Gastrocnemius medialis (tissue), 4 donors: ENCODE results near the gene TXNRD1. TPM values are rescaled to one million over a fixed set of nuclear protein-coding genes. Genes with fewer than 3 reads are reported as not detected.

Source experiments
- ATAC-seq, 2 donors: fragments of 150-250 bp; one replicate each; pipeline ENCODE4 v1.9.1; 2016
- DNase-seq, 2 donors: peaks; one replicate each; pipeline ENCODE4 v3.0.0-alpha.2; 2019
- H3K27ac ChIP-seq, 4 donors: fragments of 200-600 bp; sonication (generic); 1 replicate in 1 of 4; 2 replicates in 3 of 4; pipeline ENCODE4 v1.5.1; 2016 to 2018; ENCODE audit warnings: mild to moderate bottlenecking in 2 of 4, moderate library complexity in 1 of 4
- H3K27me3 ChIP-seq, 3 donors: fragments of 200-600 bp; sonication (generic) in 2 of 3; 1 replicate in 1 of 3; 2 replicates in 2 of 3; pipeline versions ENCODE4 v1.5.1 to v1.6.0; 2016 to 2019; ENCODE audit warnings: mild to moderate bottlenecking in 1 of 3, moderate library complexity in 1 of 3
- H3K36me3 ChIP-seq, 2 donors: fragments of 200-600 bp; sonication (generic) in 1 of 2; one replicate each; pipeline ENCODE4 v1.5.1; 2017 to 2018
- H3K4me1 ChIP-seq, 2 donors: fragments of 200-600 bp; sonication (generic) in 1 of 2; one replicate each; pipeline ENCODE4 v1.5.1; 2016 to 2017; ENCODE audit warnings: mild to moderate bottlenecking in 2 of 2
- H3K4me3 ChIP-seq, 4 donors: fragments of 200-600 bp; sonication (generic) in 3 of 4; 1 replicate in 1 of 4; 2 replicates in 3 of 4; pipeline ENCODE4 v1.5.1; 2016 to 2019; ENCODE audit warnings: mild to moderate bottlenecking in 2 of 4
- H3K9me3 ChIP-seq, 3 donors: fragments of 200-600 bp; sonication (generic) in 2 of 3; 1 replicate in 1 of 3; 2 replicates in 2 of 3; pipeline ENCODE4 v1.5.1; 2016 to 2019
- CTCF ChIP-seq, 5 experiments: fragments of 450-650 bp in 3 of 5; fragments of 200-600 bp in 2 of 5; sonication (generic) in 2 of 5; IDR thresholded peaks in 4 of 5; conservative IDR thresholded peaks in 1 of 5; 1 replicate in 4 of 5; 2 replicates in 1 of 5; pipeline ENCODE4 v1.5.1; 2016 to 2019; ENCODE audit warnings: antibody characterized with exemption in 5 of 5, mild to moderate bottlenecking in 3 of 5, moderate library complexity in 3 of 5
- POLR2A ChIP-seq, 2 donors: fragments of 450-650 bp; IDR thresholded peaks; one replicate each; pipeline ENCODE4 v1.6.1; 2017; ENCODE audit warnings: antibody characterized with exemption in 2 of 2, mild to moderate bottlenecking in 2 of 2, moderate library complexity in 2 of 2
- in situ Hi-C, 4 donors: fragments of 200-750 bp; cut with MboI; loops; one replicate each; pipeline versions ENCODE4 v1.15.0 to v1.8.0; 2017; ENCODE audit warnings: low sequenced_read_pairs in 4 of 4
- intact Hi-C: fragments of 100-400 bp; cut with DNase I; formaldehyde crosslinking; loops from one replicate; pipeline ENCODE4 v1.15.1; 2023; ENCODE audit warnings: low total_unique reads
- total RNA-seq, 4 donors: library from RNA; depleted of rRNA; stranded (reverse); fragments of >200 nt; gene quantifications; one replicate each; pipeline versions ENCODE4 v1.1.0 to v1.2.3, GENCODE V29; 2016

The TXNRD1 gene
- total RNA-seq, 4 donors from 2014 or later: 96.6 to 139 (median 118) TPM

- Histone ChIP-seq H3K9me3 (no peaks in the 10 kb centered on the region), H3K4me1 (no peaks in the 10 kb centered on the region), H3K27me3 (no peaks in the 10 kb centered on the region), H3K36me3 (no peaks in the 10 kb centered on the region), H3K4me3 (no peak overlapping the region), H3K27ac (no peak overlapping the region)
- TF ChIP-seq POLR2A (IDR thresholded peaks at IDR 0.05): no peak
- TF ChIP-seq CTCF (IDR thresholded peaks at IDR 0.05 in 4 of 5, conservative IDR thresholded peaks at IDR 0.05 in 1 of 5): no peak
- no peak for DNase-seq
- intact Hi-C loops (no loop called here), in situ Hi-C loops (no loop called here)
- ATAC-seq: no peak
Observed at GRCh38 chr12:104249898-104250297, 34.3 kb downstream of the TXNRD1 start.

- no peaks in the 10 kb centered on the region for H3K9me3 ChIP-seq
- no peak overlapping the region for H3K27ac ChIP-seq
- in situ Hi-C loops (no loop called here), intact Hi-C loops (no loop called here)
- no peaks in the 10 kb centered on the region for H3K4me1 ChIP-seq
- ATAC-seq (no peak), DNase-seq (no peak)
- no peak overlapping the region for H3K4me3 ChIP-seq
- H3K27me3 ChIP-seq: no peaks in the 10 kb centered on the region
- H3K36me3 ChIP-seq: no peaks in the 10 kb centered on the region
- TF ChIP-seq CTCF (IDR thresholded peaks at IDR 0.05 in 4 of 5, conservative IDR thresholded peaks at IDR 0.05 in 1 of 5) (no peak), POLR2A (IDR thresholded peaks at IDR 0.05) (no peak)
Observed at GRCh38 chr12:104250366-104251125, 35.0 kb downstream of the TXNRD1 start.

GRCh38 chr12:104257913-104258472 lies 42.4 kb downstream of the TXNRD1 start:
- ATAC-seq: no peak
- Histone ChIP-seq H3K4me1 (no peaks in the 10 kb centered on the region), H3K27me3 (no peaks in the 10 kb centered on the region), H3K4me3 (no peak overlapping the region), H3K36me3 (no peaks in the 10 kb centered on the region), H3K27ac (no peak overlapping the region), H3K9me3 (no peaks in the 10 kb centered on the region)
- intact Hi-C loops: loop anchor here (5.0 kb wide), 1 partner anchor 41 kb away; the partner anchor contains the start of gene TXNRD1
- TF ChIP-seq CTCF (IDR thresholded peaks at IDR 0.05 in 4 of 5, conservative IDR thresholded peaks at IDR 0.05 in 1 of 5): no peak
- no peak for TF ChIP-seq POLR2A (IDR thresholded peaks at IDR 0.05)
- no peak for DNase-seq
- in situ Hi-C loops: no loop called here

GRCh38 chr12:104258476-104259067 lies 43.0 kb downstream of the TXNRD1 start:
- in situ Hi-C loops: no loop called here
- Histone ChIP-seq H3K27me3 (no peaks in the 10 kb centered on the region), H3K27ac (no peak overlapping the region), H3K9me3 (no peaks in the 10 kb centered on the region), H3K36me3 (no peaks in the 10 kb centered on the region), H3K4me3 (no peak overlapping the region), H3K4me1 (no peaks in the 10 kb centered on the region)
- no peak for DNase-seq
- no peak for TF ChIP-seq CTCF (IDR thresholded peaks at IDR 0.05 in 4 of 5, conservative IDR thresholded peaks at IDR 0.05 in 1 of 5)
- no peak for TF ChIP-seq POLR2A (IDR thresholded peaks at IDR 0.05)
- no peak for ATAC-seq
- intact Hi-C loops: loop anchor here (5.0 kb wide), 1 partner anchor 41 kb away; the partner anchor contains the start of gene TXNRD1
